Endothelial cell of hepatic sinusoid (primary cell): ENCODE results near the gene MSRB1.

ENCODE experiments used
- in situ Hi-C: cut with HindIII; loops from 2 replicates; pipeline ENCODE4 v1.10.0; 2017; ENCODE audit warnings: low sequenced_read_pairs

Gene MSRB1, protein sequence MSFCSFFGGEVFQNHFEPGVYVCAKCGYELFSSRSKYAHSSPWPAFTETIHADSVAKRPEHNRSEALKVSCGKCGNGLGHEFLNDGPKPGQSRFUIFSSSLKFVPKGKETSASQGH

DNA sequence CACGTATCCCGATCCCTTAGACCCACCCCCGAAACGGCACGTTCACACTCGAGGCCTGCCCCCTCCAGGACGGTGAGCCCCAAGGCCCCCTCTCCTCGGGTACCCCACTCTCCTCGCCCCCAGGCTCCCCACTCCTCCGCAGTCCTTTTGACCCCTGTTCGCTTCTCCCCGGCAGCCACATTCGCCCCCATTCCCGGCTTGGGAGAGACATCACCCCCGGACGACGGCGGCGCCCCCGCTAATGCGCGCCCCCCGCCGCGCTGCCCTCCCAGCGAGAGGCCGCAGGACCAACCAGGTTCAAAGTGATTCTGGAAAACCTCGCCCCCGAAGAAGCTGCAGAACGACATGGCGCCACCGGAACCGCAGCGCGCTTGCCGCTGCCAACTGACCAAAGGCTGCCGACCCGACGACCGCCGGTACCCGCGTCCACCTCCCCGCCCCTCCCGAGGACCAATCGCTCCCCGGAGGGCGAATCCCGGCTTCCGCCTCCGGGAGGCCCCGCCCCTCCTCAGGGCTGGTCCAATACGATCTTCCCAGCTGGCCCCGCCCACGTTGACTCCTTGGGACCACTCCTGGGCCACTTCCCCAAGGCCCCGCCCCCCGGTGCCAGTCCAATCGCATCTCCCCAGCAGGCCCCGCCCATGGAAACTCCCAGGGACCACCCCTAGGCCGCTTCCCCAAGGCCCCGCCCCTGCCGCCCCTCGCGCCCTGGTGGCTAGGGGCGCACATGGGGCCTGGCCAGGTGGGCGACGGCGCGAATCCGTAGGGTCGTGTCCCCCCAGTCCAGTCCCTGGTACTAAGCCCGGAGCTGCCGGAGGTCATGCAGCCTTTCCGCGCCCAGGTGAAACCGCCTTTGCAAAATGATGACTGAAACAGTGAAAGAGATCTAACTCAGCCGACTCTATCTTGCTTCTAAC, at the start of gene MSRB1:
Gene MSRB1 (minus strand): TSS at position 390 of the 917 bp plus-strand sequence. CDS start 43 bp downstream, at position 347.
- in situ Hi-C loops: no loop called here

DNA sequence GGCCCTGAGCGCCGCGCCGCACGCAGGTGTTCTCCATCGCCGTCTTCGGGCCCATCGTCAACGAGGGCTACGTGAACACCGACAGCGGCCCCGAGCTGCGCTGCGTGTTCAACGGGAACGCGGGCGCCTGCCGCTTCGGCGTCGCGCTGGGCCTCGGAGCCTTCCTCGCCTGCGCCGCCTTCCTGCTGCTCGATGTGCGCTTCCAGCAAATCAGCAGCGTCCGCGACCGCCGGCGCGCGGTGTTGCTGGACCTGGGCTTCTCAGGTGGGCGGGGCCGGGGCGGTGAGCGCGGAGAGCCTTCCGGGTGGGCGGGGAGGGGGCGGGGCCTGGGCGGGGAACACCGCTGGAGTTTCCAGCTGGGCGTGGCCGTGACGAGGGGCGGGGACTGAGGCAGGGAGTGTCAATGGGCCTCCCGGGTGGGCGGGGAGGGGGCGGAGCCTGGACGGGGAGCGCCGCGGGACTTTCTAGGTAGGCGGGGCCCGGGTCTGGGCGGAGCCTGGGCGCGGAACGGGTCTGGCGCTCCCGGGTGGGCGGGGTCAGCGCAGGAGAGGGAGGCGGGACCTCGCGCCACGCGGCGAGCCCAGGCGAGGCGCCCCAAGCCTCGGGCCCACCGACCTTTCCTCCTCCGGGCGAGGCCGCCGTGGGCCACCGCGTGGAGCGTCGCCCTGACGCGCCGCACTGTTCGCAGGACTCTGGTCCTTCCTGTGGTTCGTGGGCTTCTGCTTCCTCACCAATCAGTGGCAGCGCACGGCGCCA, 49.1 kb upstream of the MSRB1 start:
- in situ Hi-C loops: no loop called here

DNA sequence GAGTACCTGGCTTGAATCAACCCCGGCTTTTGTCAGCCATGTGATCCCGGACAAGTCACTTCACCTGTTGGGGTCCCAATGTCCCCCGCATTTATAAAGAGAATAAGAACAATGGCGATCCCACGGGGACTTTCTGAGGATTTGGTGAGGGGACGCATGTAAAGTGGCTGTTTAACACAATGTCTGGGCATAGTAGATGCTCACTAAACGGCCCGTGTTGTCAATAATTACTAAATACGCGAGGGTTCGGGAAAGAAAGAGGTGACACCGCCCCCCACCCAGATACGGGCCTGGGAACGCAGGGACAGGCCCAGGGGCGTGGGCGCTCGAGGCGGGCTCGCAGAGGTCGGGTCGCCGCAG, 48.6 kb upstream of the MSRB1 start:
- in situ Hi-C loops: no loop called here

DNA sequence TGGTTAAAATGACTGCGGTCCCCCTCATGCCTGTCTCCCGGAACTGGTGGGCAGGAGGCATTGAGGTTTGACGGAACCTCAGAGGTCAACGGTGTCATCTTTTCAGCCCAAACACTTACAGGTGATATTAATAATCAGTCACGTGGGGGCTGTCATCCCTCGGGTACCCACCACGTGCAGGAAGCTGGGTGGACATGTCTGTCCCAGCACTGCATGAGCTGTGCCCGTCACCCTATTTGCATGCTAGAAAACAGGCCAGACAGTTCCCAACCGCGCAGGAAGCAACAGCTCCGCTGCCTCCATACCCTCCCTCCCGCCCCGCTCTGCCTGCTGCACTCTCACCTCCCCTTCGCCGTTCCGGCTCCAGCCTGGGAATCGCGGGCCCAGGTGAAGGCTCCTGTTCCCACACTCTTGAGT, 48.1 kb upstream of the MSRB1 start:
- in situ Hi-C loops: no loop called here

DNA sequence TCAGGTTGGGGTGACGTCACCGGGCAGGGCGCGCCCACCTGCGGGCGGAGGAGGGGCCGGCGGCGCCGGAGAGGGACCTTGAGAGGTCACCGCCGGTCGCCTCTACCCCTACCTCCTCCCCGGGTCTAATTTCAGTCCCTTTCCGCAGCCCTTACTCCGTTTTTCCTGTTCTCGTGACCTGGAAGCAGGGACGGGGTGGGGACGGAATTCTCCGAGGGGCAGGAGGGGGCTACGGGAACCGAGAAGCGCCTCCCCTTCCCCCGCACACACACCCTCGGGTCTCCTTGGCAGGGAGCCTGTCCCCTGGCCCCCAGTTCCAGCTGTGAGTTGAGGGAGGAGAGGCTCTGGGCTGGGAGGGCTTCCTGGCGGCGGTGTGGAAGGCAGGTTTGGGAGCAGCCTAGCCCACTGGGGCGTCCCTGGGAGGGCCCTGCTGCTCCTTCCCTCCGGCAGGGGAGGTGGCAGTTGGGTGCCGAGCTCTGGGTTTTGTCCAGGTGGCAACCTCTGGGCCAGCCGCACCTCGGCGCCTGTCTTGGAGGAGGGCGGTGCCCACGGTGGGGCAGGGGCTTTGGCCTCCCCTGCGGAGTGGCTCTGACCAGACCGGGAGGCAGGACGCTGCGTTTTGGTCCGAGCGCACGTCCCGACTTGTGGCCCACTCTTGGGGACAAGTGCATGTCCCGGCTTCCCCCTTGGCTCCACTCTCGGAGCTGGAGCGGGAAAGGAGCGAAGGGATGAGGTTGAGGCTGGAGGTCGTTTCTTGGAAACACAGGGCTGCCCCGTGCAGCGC, 47.5 kb upstream of the MSRB1 start:
- in situ Hi-C loops: no loop called here

DNA sequence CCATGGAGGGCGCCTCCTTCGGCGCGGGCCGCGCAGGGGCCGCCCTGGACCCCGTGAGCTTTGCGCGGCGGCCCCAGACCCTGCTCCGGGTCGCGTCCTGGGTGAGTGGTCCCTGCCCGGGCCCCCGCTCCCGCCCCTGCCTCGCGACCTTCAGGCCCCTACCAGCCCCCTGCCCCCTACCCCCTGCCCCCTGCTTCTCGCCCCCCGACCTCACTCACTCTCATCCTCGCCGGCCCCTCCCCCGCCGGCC, 47.0 kb upstream of the MSRB1 start:
- in situ Hi-C loops: no loop called here

DNA sequence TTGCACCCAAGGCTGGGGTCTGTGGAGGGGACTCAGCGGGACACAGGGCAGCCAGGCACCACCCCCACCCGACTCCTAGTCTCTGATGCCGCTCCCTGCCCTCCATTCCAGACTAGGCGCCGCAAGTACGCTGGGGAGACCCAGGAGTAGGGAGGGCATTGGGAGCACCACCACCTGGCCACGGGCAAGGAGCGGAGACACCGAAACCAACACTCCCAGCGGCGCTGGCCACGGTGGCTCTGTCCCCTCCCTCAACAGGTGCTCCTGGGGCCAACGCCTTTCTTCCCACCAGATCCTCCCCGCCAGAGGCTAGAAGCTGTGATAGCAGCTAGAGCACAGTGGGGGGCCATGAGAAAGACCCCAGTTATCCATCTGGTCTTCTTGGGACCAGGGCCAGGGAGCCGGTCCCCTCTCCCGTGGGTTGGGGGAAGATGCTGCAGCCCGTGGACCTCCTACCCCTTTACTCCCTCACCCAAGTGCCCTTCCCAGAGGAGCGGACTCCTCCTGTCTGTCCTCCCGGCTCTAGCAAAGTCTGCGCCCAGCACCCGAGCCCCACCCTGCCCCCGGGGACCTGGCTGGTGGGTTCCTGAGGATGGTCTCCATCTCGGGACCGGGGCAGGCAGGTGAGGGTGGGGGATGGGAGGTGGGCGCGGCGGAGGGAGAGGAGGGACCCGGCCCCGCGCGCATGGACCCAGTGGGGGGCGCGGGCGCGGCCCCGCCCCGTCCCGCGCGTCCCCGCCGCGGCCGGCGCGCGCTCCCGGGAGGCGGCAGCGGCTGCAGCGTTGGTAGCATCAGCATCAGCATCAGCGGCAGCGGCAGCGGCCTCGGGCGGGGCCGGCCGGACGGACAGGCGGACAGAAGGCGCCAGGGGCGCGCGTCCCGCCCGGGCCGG, 46.5 kb upstream of the MSRB1 start, which contains the start of gene SYNGR3:
Gene SYNGR3 (plus strand): TSS at position 762 of the 892 bp plus-strand sequence. CDS start 133 bp downstream, outside the sequence.
- in situ Hi-C loops: no loop called here

DNA sequence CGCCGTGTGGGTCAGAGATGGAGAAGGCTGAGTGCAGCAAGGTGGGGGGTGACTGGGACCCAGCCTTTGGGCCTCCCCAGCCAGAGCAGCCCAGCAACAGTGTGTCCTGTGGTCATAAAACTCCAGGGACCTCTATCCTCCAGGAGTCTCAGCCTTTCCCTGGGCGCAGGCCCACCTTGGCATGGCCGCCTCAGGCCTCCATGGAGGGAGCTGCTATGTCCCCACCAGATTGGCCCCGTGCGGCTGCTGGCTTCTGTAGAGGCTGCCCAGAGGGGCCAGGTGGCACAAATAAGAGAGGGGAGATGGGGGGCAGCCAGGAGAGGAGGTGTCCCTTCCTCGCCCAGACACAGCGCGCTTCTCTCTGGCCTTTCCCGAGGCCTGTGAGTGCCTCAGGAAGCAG, 44.2 kb upstream of the MSRB1 start:
- in situ Hi-C loops: no loop called here

DNA sequence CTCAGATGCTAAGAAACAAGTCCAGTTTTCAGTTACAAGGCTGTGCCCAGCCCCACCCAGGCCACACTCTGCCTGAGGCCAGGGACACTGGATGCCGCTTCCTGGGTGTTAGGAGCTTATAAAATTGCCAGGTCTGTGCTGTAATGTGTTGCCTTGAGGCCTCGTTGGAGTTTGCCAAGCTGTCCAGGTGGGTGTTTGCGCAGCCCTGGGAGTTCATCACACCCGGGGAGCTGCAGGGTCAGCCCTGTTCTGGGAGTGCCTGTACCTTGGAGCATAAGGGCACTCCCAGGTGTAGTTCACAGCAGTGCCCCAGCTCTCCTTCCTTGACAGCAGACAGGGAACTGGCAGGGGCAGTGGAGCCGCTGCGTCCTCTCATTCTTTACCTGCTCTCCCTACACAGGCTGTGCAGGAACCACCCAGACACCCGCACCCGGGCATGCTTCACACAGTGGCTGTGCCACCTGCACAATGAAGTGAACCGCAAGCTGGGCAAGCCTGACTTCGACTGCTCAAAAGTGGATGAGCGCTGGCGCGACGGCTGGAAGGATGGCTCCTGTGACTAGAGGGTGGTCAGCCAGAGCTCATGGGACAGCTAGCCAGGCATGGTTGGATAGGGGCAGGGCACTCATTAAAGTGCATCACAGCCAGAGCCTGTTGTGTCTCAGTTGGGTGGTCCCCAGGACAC, 42.6 kb upstream of the MSRB1 start:
- in situ Hi-C loops: no loop called here

DNA sequence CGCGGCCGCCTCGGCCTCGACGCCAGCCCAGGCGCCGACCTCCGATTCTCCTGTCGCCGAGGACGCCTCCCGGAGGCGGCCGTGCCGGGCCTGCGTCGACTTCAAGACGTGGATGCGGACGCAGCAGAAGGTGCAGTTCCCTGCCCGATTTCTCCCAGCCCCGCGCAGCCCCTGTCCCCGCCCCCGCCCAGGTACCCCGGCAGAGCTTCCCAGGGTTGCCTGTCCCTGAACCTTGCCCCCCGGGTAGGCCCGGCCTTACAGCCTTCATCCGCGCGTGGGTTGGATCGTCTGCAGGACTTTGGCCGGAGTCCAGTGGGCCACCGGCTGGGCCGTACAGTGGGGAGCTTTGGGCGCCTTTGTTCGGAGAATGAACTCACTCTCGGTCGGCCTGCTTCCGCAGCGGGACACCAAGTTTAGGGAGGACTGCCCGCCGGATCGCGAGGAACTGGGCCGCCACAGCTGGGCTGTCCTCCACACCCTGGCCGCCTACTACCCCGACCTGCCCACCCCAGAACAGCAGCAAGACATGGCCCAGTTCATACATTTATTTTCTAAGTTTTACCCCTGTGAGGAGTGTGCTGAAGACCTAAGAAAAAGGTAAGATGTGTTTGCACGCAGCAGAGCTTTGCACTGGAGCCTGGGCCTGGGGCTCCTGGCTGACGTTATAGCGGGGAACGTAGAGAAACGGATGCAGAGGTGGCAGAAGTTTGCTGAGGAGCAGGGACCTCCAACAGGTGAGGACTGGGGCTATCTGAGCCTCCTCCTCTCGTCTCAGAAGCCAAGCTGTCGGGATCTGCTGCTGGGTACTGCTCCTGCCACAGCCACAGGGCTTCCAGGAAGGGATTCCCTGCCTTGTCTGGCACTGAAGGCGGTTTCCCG, 41.6 kb upstream of the MSRB1 start:
- in situ Hi-C loops: no loop called here

DNA sequence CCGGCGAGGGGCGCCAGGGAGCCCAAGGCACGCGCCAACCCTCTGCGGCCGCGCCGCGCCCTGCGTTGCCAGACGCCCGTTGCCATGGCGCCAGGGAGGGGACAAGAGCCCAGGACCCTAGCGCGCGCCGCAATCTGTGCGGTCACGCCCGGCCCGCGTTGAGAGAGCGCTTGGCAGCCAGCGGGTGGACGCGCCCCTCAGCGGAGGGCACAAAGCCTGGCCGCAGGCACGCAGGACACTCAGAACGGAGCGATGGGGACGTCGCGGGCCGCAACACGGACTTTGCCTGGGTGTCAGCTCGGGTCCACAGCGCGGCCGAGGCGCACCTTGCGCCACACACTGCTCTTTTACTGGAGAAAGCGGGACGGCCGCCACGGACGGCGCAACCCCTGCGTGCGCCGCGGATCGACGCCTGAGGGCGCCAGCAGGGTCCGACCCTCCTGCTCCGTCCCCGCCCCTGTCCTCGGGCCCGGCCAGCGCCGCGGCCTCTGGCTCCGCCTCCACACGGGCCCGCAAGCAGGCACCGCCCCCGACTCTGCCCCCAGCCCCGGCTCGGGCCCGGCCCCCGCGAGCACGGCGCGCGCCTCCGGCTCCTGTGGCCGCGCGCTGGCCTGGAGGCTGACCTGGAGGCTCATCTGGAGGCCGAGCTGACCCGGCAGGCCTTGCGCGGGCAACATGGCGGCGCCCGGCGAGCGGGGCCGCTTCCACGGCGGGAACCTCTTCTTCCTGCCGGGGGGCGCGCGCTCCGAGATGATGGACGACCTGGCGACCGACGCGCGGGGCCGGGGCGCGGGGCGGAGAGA, 40.7 kb upstream of the MSRB1 start, which contains the start of gene GFER:
Gene GFER (plus strand): TSS at position 650 of the 803 bp plus-strand sequence. CDS start 26 bp downstream, at position 676.
- in situ Hi-C loops: no loop called here

DNA sequence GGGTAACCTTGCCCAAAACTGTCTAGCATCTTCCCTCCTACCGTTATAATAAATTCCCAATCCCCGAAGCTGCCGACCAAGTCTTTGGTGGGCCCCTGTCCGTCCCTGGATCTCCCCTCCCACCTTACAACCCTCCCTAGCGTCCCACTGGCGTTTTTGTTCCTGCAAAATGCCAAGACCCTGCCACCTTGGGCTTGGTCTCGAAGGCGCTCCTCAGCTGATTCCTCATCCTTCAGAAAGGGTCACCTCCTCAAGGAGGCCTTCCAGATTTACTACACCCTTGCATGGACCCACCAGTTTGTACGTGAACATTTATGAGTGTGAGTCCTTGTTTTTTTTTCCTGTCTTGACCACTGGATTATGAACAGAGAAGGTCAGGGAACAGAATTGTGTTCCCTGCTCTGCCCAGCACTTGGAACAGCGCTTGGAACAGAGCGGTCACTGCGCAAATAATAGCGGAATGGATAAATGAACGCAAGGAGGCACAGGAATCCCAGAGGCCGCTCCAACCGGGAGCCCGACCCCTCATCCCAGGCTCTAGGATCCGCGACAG, 40.1 kb upstream of the MSRB1 start:
- in situ Hi-C loops: no loop called here

DNA sequence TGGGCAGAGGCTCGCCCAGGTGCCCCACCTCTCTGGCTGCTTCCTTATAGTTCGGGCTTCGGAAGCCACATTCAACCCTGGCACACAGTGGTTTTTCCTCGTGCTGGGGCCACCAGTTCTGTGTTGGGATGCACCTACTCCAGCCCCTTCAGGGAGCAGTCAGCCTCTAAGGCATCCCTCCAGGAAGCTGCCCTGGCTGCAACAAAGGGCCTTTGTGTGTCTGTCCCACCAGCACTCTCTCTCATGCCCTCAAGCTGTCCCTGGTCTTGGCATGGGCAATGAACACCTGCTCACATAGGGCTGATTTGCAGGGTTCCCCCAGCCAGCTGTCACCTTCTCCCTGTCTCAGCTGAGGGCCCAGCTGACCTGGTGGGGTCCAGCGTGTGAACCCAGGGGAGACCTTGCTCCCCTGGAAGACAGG, 39.0 kb upstream of the MSRB1 start:
- in situ Hi-C loops: no loop called here

DNA sequence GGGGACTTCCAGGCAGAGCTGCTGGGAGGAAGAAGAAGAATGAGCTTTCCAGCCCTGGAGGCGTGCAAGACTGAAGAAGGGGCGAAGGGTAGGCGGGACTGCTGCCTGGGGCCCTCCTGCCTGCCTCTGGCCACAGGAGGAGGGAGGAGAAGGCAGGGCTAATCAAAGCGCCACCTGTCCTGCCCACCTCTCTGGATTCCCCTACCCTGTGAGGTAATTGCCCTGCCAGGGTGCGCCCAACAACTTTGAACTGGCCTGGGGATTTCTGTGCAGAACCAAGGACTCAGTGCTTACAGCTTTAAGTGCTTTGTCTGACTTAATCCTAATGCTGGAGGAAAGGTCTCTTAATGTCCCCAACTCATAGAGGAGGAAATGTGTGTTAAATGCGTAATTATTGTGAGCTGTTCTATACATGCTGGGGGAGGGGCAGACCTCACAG, 38.4 kb upstream of the MSRB1 start, which contains the start of gene NOXO1:
Gene NOXO1 (minus strand): TSS at position 72 of the 439 bp plus-strand sequence. CDS start 290 bp downstream, outside the sequence.
- in situ Hi-C loops: no loop called here

DNA sequence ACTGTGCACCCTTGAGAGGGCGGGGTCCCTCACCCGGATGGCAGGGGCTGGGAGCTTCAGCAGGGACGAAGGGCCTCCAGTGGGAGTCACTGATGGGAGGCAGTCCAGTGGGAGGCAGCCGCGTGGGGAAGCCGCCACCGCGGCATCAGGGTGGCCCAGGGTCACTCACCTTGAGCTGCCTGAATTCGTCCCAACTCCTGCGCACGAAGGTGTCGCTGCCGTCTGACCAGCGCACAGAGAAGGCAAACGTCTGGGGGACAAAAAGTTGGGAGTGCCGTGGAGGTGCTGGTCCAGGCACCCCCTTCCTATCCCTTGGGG, 37.7 kb upstream of the MSRB1 start:
- in situ Hi-C loops: no loop called here

DNA sequence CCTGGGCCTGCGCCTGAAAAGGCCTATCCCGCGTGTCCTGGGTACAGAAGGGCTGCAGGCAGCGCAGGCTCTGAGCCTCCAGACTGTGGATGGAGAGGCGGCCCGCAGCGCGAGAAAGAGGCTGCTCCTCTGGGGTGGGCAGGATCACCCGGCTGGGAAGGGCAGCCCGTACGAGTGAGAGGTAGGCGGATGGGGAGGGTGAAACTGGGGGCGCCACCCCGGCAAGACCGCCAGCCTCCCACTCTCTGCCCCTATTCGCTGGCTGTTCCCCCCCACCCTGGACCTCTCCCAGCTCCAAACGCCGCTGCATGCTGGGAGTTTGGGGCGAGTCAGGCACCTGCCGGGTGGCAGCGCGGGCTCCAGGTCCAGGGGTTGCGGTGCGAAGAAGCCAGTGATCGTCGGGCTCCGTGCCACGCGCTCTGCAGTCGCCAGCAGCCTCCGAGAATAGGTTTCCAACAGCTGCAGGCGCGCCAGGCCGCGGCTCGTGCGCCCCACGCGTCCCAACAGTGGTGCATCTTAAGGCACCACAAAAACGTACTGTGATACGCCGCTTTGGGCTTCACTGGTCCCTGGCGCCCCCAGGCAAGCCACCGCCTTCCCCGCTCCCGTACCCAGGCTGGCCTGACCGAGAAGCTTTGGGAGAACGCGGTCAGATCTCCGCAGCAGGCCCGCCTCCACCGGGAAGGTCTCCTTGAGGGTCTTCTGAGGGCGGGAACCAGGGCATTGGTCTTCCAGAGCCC, 37.2 kb upstream of the MSRB1 start:
- in situ Hi-C loops: no loop called here
